GM23248 (cell line): ENCODE measurements around the gene GATA5. TPM values are rescaled to one million over a fixed set of nuclear protein-coding genes. Genes with fewer than 3 reads are reported as not detected.
A peak's percentile ranks its signal among the peaks of the same experiment; 100 is the strongest.

Source experiments
- DNase-seq: peaks from one replicate; pipeline ENCODE4 v3.0.0-alpha.2; 2015
- H2AFZ ChIP-seq: fragments of 200-600 bp; sonication (generic); 2 replicates; pipeline ENCODE4 v1.6.1; 2016; ENCODE audit warnings: antibody characterized with exemption
- H3F3A ChIP-seq: fragments of 200-600 bp; sonication (generic); 2 replicates; pipeline ENCODE4 v1.6.1; 2016; ENCODE audit warnings: mild to moderate bottlenecking, antibody characterized with exemption, mixed run types; ENCODE audit not compliant: insufficient read depth
- H3K27ac ChIP-seq: fragments of 200-600 bp; sonication (generic); 2 replicates; pipeline ENCODE4 v1.5.1; 2016; ENCODE audit warnings: mild to moderate bottlenecking
- H3K27me3 ChIP-seq: fragments of 200-600 bp; sonication (generic); replicated peaks from 2 replicates; pipeline ENCODE4 v1.6.1; 2016; ENCODE audit warnings: mild to moderate bottlenecking; ENCODE audit not compliant: insufficient read depth
- H3K36me3 ChIP-seq: fragments of 200-600 bp; sonication (generic); 2 replicates; pipeline ENCODE4 v1.6.1; 2016; ENCODE audit warnings: low read depth, mild to moderate bottlenecking
- H3K4me1 ChIP-seq: fragments of 200-600 bp; sonication (generic); 2 replicates; pipeline ENCODE4 v1.6.1; 2016; ENCODE audit warnings: mild to moderate bottlenecking; ENCODE audit not compliant: insufficient read depth
- H3K4me2 ChIP-seq: fragments of 200-600 bp; sonication (generic); one replicate; pipeline ENCODE4 v1.6.1; 2016; ENCODE audit warnings: mild to moderate bottlenecking; ENCODE audit not compliant: unreplicated experiment
- H3K4me3 ChIP-seq: fragments of 200-600 bp; sonication (generic); 2 replicates; pipeline ENCODE4 v1.5.1; 2016; ENCODE audit warnings: mild to moderate bottlenecking
- H3K79me2 ChIP-seq: fragments of 200-600 bp; sonication (generic); 2 replicates; pipeline ENCODE4 v1.6.1; 2016; ENCODE audit warnings: mild to moderate bottlenecking; ENCODE audit not compliant: insufficient read depth
- H3K9ac ChIP-seq: fragments of 200-600 bp; sonication (generic); 2 replicates; pipeline ENCODE4 v1.6.1; 2016; ENCODE audit warnings: mild to moderate bottlenecking
- H3K9me2 ChIP-seq: fragments of 200-600 bp; sonication (generic); 2 replicates; pipeline ENCODE4 v1.6.1; 2016; ENCODE audit warnings: mixed run types, mild to moderate bottlenecking, moderate library complexity; ENCODE audit not compliant: insufficient read depth
- H3K9me3 ChIP-seq: fragments of 200-600 bp; sonication (generic); one replicate; pipeline ENCODE4 v1.6.1; 2017; ENCODE audit warnings: low read depth
- H4K20me1 ChIP-seq: fragments of 200-600 bp; sonication (generic); 2 replicates; pipeline ENCODE4 v1.6.0; 2016; ENCODE audit not compliant: insufficient read depth
- EZH2 ChIP-seq: fragments of 200-600 bp; sonication (generic); IDR thresholded peaks from 2 replicates; pipeline ENCODE4 v1.6.1; 2018; ENCODE audit warnings: antibody characterized with exemption, mild to moderate bottlenecking; ENCODE audit not compliant: insufficient read depth, poor library complexity, severe bottlenecking
- EZH2phosphoT487 ChIP-seq: fragments of 200-600 bp; sonication (generic); IDR thresholded peaks from 2 replicates; pipeline ENCODE4 v1.6.1; 2018; ENCODE audit warnings: antibody characterized with exemption, moderate library complexity, mild to moderate bottlenecking, low read depth; ENCODE audit not compliant: insufficient read depth
- WGBS, 2 experiments: methylation state at CpG; one replicate each; pipeline ENCODE4 v1.1.6; 2015 to 2017; ENCODE audit warnings: low lambda C conversion rate in 2 of 2, low coverage in 1 of 2; ENCODE audit errors: missing lambda C conversion rate in 2 of 2; 5-methylcytosine and 5-hydroxymethylcytosine counted together
- in situ Hi-C: fragments of 300-500 bp; cut with MboI; formaldehyde crosslinking; loops from 2 replicates; pipeline ENCODE4 v1.15.0; 2020
- polyA plus RNA-seq: library from polyadenylated mRNA; unstranded; fragments of >200 nt; fragmentation: Nextera tagmentation; extraction: Ambion mirVana; gene quantifications from 2 replicates; pipeline ENCODE4 v1.2.1, GENCODE V29; 2016
- total RNA-seq: library from RNA; depleted of rRNA; stranded (reverse); fragments of >200 nt; shearing (Covaris generic); gene quantifications from 2 replicates; pipeline ENCODE4 v1.2.3, GENCODE V29; 2014

Gene GATA5
- total and polyA plus RNA-seq, 2 experiments from 2014 or later: not detected

DNA sequence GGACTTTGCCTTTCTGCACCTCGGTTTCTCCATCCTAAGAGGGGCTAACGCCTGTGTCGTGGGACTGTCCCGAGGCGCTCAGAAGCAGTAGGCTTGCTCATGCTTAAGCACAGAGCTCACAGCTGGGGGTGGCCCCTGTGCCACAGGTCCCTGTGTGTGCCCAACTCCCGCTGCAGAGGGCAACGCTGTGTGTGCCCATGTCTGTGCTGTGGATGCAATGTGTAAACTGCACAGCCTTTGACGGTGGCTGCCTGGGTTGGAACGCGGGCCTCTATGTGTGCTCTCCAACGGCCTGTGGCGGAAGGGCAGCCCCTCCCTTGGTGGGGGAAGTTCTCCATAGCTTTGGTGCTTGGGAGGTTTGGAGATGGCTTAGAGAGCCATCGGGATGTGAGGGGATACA, 10.7 kb upstream of the GATA5 start:
- no peaks in the 10 kb centered on the region for H3K9me2 ChIP-seq
- DNase-seq: no peak
- no peak overlapping the region for H2AFZ ChIP-seq
- no peak overlapping the region for H3K9ac ChIP-seq
- H3F3A ChIP-seq: no peaks in the 10 kb centered on the region
- 63 to 65% methylated on average over 13 of the region's 13 CpGs for WGBS, 2 experiments
- no peak overlapping the region for H3K4me2 ChIP-seq
- no peaks in the 10 kb centered on the region for H4K20me1 ChIP-seq
- no peaks in the 10 kb centered on the region for H3K9me3 ChIP-seq
- H3K79me2 ChIP-seq: no peaks in the 10 kb centered on the region
- H3K36me3 ChIP-seq: no peaks in the 10 kb centered on the region
- H3K27ac ChIP-seq: no peak overlapping the region
- in situ Hi-C loops: no loop called here
- peaks cover 60% of the 10 kb centered on the region for H3K27me3 ChIP-seq
- TF ChIP-seq EZH2phosphoT487 (no peak), EZH2 (no peak)
- H3K4me1 ChIP-seq: no peaks in the 10 kb centered on the region
- H3K4me3 ChIP-seq: no peak overlapping the region

GRCh38 chr20:62485701-62486089, 9.9 kb upstream of the GATA5 start:
- WGBS, 2 experiments: 52 to 56% methylated on average over 16 to 17 of the region's 17 CpGs
- H3K27me3 ChIP-seq: peaks cover 65% of the 10 kb centered on the region

GRCh38 chr20:62485062-62485700, 9.4 kb upstream of the GATA5 start:
- H3K4me1 ChIP-seq: no peaks in the 10 kb centered on the region
- in situ Hi-C loops: no loop called here
- no peaks in the 10 kb centered on the region for H3K36me3 ChIP-seq
- no peak overlapping the region for H3K4me2 ChIP-seq
- H3K4me3 ChIP-seq: no peak overlapping the region
- peak; percentile 45 for DNase-seq
- no peaks in the 10 kb centered on the region for H3K9me2 ChIP-seq
- WGBS, 2 experiments: 1 to 2% methylated on average over 18 to 21 of the region's 21 CpGs
- H3F3A ChIP-seq: no peaks in the 10 kb centered on the region
- no peaks in the 10 kb centered on the region for H3K79me2 ChIP-seq
- TF ChIP-seq EZH2 (no peak), EZH2phosphoT487 (no peak)
- H3K9ac ChIP-seq: no peak overlapping the region
- H3K9me3 ChIP-seq: no peaks in the 10 kb centered on the region
- no peak overlapping the region for H3K27ac ChIP-seq
- H4K20me1 ChIP-seq: no peaks in the 10 kb centered on the region
- peaks cover 65% of the 10 kb centered on the region for H3K27me3 ChIP-seq
- H2AFZ ChIP-seq: no peak overlapping the region

More at GRCh38 chr20:62485701-62486089, 9.9 kb upstream of the GATA5 start:
- Histone ChIP-seq H3K9me2 (no peaks in the 10 kb centered on the region), H4K20me1 (no peaks in the 10 kb centered on the region), H3K79me2 (no peaks in the 10 kb centered on the region), H3K4me2 (no peak overlapping the region), H3K27ac (no peak overlapping the region), H3K4me3 (no peak overlapping the region), H3K4me1 (no peaks in the 10 kb centered on the region), H3K9me3 (no peaks in the 10 kb centered on the region), H3F3A (no peaks in the 10 kb centered on the region), H2AFZ (no peak overlapping the region), H3K9ac (no peak overlapping the region), H3K36me3 (no peaks in the 10 kb centered on the region)
- TF ChIP-seq EZH2 (no peak), EZH2phosphoT487 (no peak)
- DNase-seq: no peak
- in situ Hi-C loops: no loop called here

DNA sequence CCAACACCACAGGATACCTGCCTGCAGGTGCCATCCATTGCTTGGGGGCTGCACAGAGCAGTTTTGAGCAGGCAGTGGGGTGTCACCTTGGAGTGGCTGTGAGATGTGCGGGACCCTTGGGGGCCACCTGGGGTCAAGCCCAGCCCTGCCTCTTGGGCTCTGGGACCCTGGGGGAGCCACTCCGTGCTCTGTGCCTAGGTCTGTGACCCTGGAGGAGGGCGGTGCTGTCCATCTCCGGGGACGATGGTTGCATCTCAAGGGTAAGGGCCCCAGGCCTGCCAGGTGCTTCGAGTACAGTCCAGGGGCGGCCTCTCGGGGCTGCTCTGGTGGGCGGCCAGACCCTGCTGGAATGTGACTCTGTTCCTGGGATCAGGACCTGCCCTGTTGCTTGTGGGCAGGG, 8.7 kb upstream of the GATA5 start:
- TF ChIP-seq EZH2: no peak
- no peak for TF ChIP-seq EZH2phosphoT487
- no peak overlapping the region for H2AFZ ChIP-seq
- H3F3A ChIP-seq: no peaks in the 10 kb centered on the region
- H3K4me2 ChIP-seq: no peak overlapping the region
- no peak overlapping the region for H3K9ac ChIP-seq
- no peak overlapping the region for H3K4me3 ChIP-seq
- in situ Hi-C loops: no loop called here
- H3K27ac ChIP-seq: no peak overlapping the region
- 70% methylated on average over 9 of the region's 9 CpGs for WGBS, 2 experiments
- H3K9me3 ChIP-seq: no peaks in the 10 kb centered on the region
- H3K79me2 ChIP-seq: no peaks in the 10 kb centered on the region
- peaks cover 69% of the 10 kb centered on the region for H3K27me3 ChIP-seq
- no peak for DNase-seq
- no peaks in the 10 kb centered on the region for H4K20me1 ChIP-seq
- no peaks in the 10 kb centered on the region for H3K36me3 ChIP-seq
- H3K4me1 ChIP-seq: no peaks in the 10 kb centered on the region
- H3K9me2 ChIP-seq: no peaks in the 10 kb centered on the region
